ENCODE data around the gene KLHL18. TPM values are rescaled to one million over a fixed set of nuclear protein-coding genes. Genes with fewer than 3 reads are reported as not detected.

KLHL18 gene
- total and polyA plus RNA-seq, 4 donors: 13.4 to 27.5 (median 17.9) TPM

DNA sequence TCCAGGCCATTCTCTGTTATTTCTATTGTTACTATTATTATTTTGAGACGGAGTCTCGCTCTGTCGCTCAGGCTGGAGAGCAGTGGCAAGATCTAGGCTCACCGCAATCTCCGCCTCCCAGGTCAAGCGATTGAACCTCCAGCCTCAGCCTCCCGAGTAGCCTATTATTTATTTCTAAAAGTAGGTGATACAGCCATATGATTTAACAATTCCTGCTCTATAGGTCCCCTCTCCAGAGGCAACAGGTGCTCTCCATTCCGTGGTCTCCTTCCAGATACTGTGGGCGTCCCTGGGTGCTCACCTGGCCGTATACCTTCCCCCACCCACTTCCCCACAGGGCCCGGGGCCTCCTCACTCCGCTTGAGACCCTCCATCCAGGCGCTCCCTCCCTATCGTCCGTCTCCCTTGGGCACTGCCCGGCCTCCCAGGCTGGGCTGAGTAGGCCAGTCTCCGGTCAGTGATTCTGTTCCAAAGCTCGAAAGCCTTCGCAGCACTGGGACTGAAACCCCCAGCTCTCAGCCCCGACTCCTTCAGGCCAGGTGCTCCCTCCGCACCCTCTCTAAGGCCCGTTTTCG is 97.4 kb downstream of the KLHL18 start:
- Histone ChIP-seq H3K36me3 (ENCODE audit: control insufficient read depth in 4 of 4, insufficient read depth in 4 of 4, low read length in 4 of 4) (peaks cover 0 to 2% (median 0%) of the 10 kb centered on the region in 4 donors), H3K27ac (ENCODE audit: low read depth in 1 of 2, low read length in 1 of 2) (peak overlapping the region; percentile 89 to 94), H3K4me1 (ENCODE audit: control insufficient read depth in 5 of 5, insufficient read depth in 5 of 5, low read length in 5 of 5) (peaks cover 6 to 17% (median 8%) of the 10 kb centered on the region in 5 donors), H3K9ac (ENCODE audit: insufficient read depth in 1 of 2, low read length in 2 of 2) (peak overlapping the region; percentile 96 to 99), H3K4me3 (peak overlapping the region; percentile 60), H3K9me3 (ENCODE audit: control insufficient read depth in 4 of 4, insufficient read depth in 3 of 4, low read length in 3 of 4) (no peaks in the 10 kb centered on the region), H3K27me3 (ENCODE audit: control insufficient read depth in 3 of 3, insufficient read depth in 3 of 3, low read length in 2 of 3) (no peaks in the 10 kb centered on the region)
- DNase-seq (no peak), ATAC-seq (ENCODE audit: insufficient read depth, low FRiP score) (no peak)
- TF ChIP-seq, protein P1, sequence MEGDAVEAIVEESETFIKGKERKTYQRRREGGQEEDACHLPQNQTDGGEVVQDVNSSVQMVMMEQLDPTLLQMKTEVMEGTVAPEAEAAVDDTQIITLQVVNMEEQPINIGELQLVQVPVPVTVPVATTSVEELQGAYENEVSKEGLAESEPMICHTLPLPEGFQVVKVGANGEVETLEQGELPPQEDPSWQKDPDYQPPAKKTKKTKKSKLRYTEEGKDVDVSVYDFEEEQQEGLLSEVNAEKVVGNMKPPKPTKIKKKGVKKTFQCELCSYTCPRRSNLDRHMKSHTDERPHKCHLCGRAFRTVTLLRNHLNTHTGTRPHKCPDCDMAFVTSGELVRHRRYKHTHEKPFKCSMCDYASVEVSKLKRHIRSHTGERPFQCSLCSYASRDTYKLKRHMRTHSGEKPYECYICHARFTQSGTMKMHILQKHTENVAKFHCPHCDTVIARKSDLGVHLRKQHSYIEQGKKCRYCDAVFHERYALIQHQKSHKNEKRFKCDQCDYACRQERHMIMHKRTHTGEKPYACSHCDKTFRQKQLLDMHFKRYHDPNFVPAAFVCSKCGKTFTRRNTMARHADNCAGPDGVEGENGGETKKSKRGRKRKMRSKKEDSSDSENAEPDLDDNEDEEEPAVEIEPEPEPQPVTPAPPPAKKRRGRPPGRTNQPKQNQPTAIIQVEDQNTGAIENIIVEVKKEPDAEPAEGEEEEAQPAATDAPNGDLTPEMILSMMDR (IDR thresholded peaks at IDR 0.05; ENCODE audit: control extremely low read depth, extremely low read depth): no peak
- 14% methylated on average over 23 of the region's 23 CpGs for WGBS, 2 donors

DNA sequence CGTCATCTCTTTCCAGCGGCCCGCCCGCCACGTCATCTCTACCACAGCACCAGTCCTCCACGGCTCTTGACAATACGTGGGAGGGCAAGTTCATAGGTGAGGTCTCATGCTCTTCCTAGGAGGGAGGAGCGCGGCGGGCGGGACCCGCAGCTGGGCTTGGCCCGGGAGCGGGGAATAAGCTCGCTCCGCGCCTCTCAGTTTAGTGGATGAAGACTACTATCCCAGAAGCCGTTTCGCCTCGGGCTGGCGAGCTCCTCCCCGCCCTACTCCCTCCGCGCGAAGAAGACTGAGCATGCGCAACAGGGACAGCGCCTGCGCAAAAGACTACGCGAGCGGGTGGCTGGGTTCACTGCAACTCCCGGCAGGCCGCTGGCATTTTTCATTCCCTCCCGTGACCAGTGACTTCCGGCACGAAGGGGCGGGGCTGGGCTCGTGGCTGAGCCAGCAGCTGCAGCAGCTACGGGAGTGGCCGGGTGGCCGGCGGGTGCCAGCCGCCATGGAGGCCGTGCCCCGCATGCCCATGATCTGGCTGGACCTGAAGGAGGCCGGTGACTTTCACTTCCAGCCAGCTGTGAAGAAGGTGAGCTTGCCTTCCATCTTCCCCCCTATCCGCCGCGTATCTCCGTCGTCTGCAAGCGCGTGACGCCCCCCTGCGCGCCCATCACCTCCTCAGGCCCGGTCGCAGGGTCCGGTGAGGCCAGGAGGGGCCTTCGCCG is 98.0 kb downstream of the KLHL18 start, which contains the start of gene PTPN23:
Gene PTPN23, plus strand, starts transcription at position 421 of the 716 bp plus-strand sequence. Its CDS starts 76 bp downstream, at position 497.
- Histone ChIP-seq H3K4me1 (ENCODE audit: control insufficient read depth in 5 of 5, insufficient read depth in 5 of 5, low read length in 5 of 5) (peaks cover 6 to 17% (median 8%) of the 10 kb centered on the region in 5 donors), H3K9me3 (ENCODE audit: control insufficient read depth in 4 of 4, insufficient read depth in 3 of 4, low read length in 3 of 4) (no peaks in the 10 kb centered on the region), H3K4me3 (peak within 1 kb of the TSS; percentile 93), H3K9ac (ENCODE audit: insufficient read depth in 1 of 2, low read length in 2 of 2) (peak within 1 kb of the TSS; percentile 96 to 99), H3K27me3 (ENCODE audit: control insufficient read depth in 3 of 3, insufficient read depth in 3 of 3, low read length in 2 of 3) (no peaks in the 10 kb centered on the region), H3K27ac (ENCODE audit: low read depth in 1 of 2, low read length in 1 of 2) (peak within 1 kb of the TSS; percentile 96 to 97), H3K36me3 (ENCODE audit: control insufficient read depth in 4 of 4, insufficient read depth in 4 of 4, low read length in 4 of 4) (peaks cover 0 to 2% (median 0%) of the 10 kb centered on the region in 4 donors)
- TF ChIP-seq, protein P1 (IDR thresholded peaks at IDR 0.05; ENCODE audit: control extremely low read depth, extremely low read depth): no peak
- ATAC-seq (ENCODE audit: insufficient read depth, low FRiP score): peak; percentile 90
- WGBS, 2 donors: 0% methylated on average over 57 to 61 of the region's 61 CpGs
- peak; percentile 100 for DNase-seq

DNA sequence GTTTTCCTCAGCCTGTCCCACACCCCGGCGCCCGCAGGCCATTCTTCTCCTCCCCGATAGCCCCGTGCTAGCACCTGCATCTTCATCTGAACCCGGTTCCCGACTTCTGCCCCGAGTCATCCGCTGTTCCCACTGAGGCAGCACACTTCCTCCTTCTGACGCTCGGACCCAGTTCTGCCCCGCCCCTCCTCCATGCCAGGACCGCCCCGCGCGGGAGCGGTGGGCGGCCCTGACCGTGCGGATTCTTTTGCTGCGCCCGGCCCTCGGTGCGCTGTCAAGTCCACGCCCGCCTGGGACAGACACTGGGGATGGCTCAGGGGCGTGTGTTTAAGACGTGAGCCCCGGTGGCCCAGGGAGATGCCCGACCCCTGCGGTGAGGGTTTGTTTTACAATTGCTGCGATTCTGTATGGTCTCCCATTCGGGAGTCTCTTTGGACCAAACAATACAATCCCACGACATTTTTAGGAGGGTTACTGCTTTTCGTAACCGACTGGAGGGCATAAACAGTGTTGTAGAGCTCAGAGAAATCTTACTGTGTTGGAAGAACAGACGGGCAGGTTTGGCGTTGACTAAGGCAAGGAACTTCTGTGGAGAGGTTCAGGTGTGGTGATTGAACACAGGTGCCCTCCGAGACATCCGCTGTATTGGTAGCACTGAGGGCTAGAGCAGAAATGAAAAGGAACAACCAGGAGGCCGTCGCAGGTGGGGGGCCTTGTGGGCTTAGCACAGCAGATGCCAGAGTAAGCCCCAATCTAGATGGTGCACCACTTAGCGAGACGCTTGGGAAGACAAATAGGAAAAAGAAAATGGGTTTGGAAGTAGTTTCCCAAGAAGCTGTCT is 98.8 kb downstream of the KLHL18 start:
- Histone ChIP-seq H3K27ac (ENCODE audit: low read depth in 1 of 2, low read length in 1 of 2) (peak overlapping the region; percentile 96 to 97), H3K4me1 (ENCODE audit: control insufficient read depth in 5 of 5, insufficient read depth in 5 of 5, low read length in 5 of 5) (peaks cover 6 to 17% (median 8%) of the 10 kb centered on the region in 5 donors), H3K9ac (ENCODE audit: insufficient read depth in 1 of 2, low read length in 2 of 2) (peak overlapping the region; percentile 65 to 74), H3K27me3 (ENCODE audit: control insufficient read depth in 3 of 3, insufficient read depth in 3 of 3, low read length in 2 of 3) (no peaks in the 10 kb centered on the region), H3K36me3 (ENCODE audit: control insufficient read depth in 4 of 4, insufficient read depth in 4 of 4, low read length in 4 of 4) (peaks cover 0 to 2% (median 0%) of the 10 kb centered on the region in 4 donors), H3K4me3 (peak overlapping the region; percentile 93), H3K9me3 (ENCODE audit: control insufficient read depth in 4 of 4, insufficient read depth in 3 of 4, low read length in 3 of 4) (no peaks in the 10 kb centered on the region)
- DNase-seq: peak; percentile 93
- TF ChIP-seq, protein P1 (IDR thresholded peaks at IDR 0.05; ENCODE audit: control extremely low read depth, extremely low read depth): no peak
- peak; percentile 81 for ATAC-seq (ENCODE audit: insufficient read depth, low FRiP score)
- WGBS, 2 donors: 7 to 10% methylated on average over 38 to 44 of the region's 44 CpGs
